ENCODE results near the gene FBXL5.
A peak's percentile ranks its signal among the peaks of the same experiment; 100 is the strongest.
"Not testable (repeated sequence)": the region's sequence is repeated elsewhere in the genome, so short reads cannot be mapped to it uniquely, and the experiment has no call there.

FBXL5 gene

GRCh38 chr4:15651676-15652075, 3.5 kb downstream of the FBXL5 start:
- FAIRE-seq (no peak), DNase-seq (ENCODE audit: low spot score) (no peak)

GRCh38 chr4:15649914-15650545, 5.1 kb downstream of the FBXL5 start:
- FAIRE-seq (no peak), DNase-seq (ENCODE audit: low spot score) (peak; percentile 39)

GRCh38 chr4:15648600-15648999, 6.6 kb downstream of the FBXL5 start:
- FAIRE-seq (no peak), DNase-seq (ENCODE audit: low spot score) (no peak)

GRCh38 chr4:15638418-15638817, 16.7 kb downstream of the FBXL5 start:
- no peak for DNase-seq (ENCODE audit: low spot score)
- no peak for FAIRE-seq

- no peak for FAIRE-seq
- DNase-seq (ENCODE audit: low spot score): no peak
Measured at GRCh38 chr4:15636818-15637217, 18.3 kb downstream of the FBXL5 start.

GRCh38 chr4:15617407-15617806, 37.8 kb downstream of the FBXL5 start:
- FAIRE-seq; DNase-seq (ENCODE audit: low spot score): not testable (repeated sequence)

GRCh38 chr4:15614891-15615290, 40.3 kb downstream of the FBXL5 start:
- not testable (repeated sequence) for FAIRE-seq; DNase-seq (ENCODE audit: low spot score)

- DNase-seq (ENCODE audit: low spot score): no peak
- FAIRE-seq: no peak
Measured at GRCh38 chr4:15612136-15612535, 43.0 kb downstream of the FBXL5 start.

GRCh38 chr4:15610855-15611254, 44.3 kb downstream of the FBXL5 start:
- FAIRE-seq (no peak), DNase-seq (ENCODE audit: low spot score) (no peak)

- no peak for FAIRE-seq
Measured at GRCh38 chr4:15605537-15605936, 49.6 kb downstream of the FBXL5 start.

GRCh38 chr4:15601862-15602261, 53.3 kb downstream of the FBXL5 start:
- FAIRE-seq (no peak), DNase-seq (ENCODE audit: low spot score) (no peak)

More at GRCh38 chr4:15605537-15605936, 49.6 kb downstream of the FBXL5 start:
- no peak for DNase-seq (ENCODE audit: low spot score)

GRCh38 chr4:15600176-15600575, 55.0 kb downstream of the FBXL5 start:
- FAIRE-seq: no peak
- DNase-seq (ENCODE audit: low spot score): no peak

- FAIRE-seq: no peak
- DNase-seq (ENCODE audit: low spot score): no peak
Measured at GRCh38 chr4:15598644-15599043, 56.5 kb downstream of the FBXL5 start.

- no peak for DNase-seq (ENCODE audit: low spot score)
- no peak for FAIRE-seq
Measured at GRCh38 chr4:15592799-15593198, 62.4 kb downstream of the FBXL5 start.

GRCh38 chr4:15587649-15588048, 67.5 kb downstream of the FBXL5 start:
- no peak for DNase-seq (ENCODE audit: low spot score)

GRCh38 chr4:15586066-15586465, 69.1 kb downstream of the FBXL5 start:
- DNase-seq (ENCODE audit: low spot score): no peak
- no peak for FAIRE-seq

More at GRCh38 chr4:15587649-15588048, 67.5 kb downstream of the FBXL5 start:
- no peak for FAIRE-seq

- FAIRE-seq (no peak), DNase-seq (ENCODE audit: low spot score) (no peak)
Measured at GRCh38 chr4:15585331-15585730, 69.8 kb downstream of the FBXL5 start.

GRCh38 chr4:15584785-15585184, 70.4 kb downstream of the FBXL5 start:
- DNase-seq (ENCODE audit: low spot score) (no peak), FAIRE-seq (no peak)

GRCh38 chr4:15577508-15577907, 77.6 kb downstream of the FBXL5 start:
- FAIRE-seq (no peak), DNase-seq (ENCODE audit: low spot score) (no peak)

- FAIRE-seq (no peak), DNase-seq (ENCODE audit: low spot score) (no peak)
Measured at GRCh38 chr4:15575966-15576365, 79.2 kb downstream of the FBXL5 start.

- DNase-seq (ENCODE audit: low spot score): no peak
- FAIRE-seq: no peak
Measured at GRCh38 chr4:15569746-15570145, 85.4 kb downstream of the FBXL5 start.

GRCh38 chr4:15568821-15569220, 86.3 kb downstream of the FBXL5 start:
- no peak for FAIRE-seq

GRCh38 chr4:15563871-15564270, 91.3 kb downstream of the FBXL5 start:
- no peak for FAIRE-seq
- no peak for DNase-seq (ENCODE audit: low spot score)

More at GRCh38 chr4:15568821-15569220, 86.3 kb downstream of the FBXL5 start:
- DNase-seq (ENCODE audit: low spot score): no peak

- FAIRE-seq: no peak
Measured at GRCh38 chr4:15562623-15563022, 92.5 kb downstream of the FBXL5 start.

More at GRCh38 chr4:15562623-15563022, 92.5 kb downstream of the FBXL5 start:
- DNase-seq (ENCODE audit: low spot score): no peak
